ENCODE data around the gene PPBP. TPM values are rescaled to one million over a fixed set of nuclear protein-coding genes. Genes with fewer than 3 reads are reported as not detected.

Gene PPBP
- total and polyA plus RNA-seq, 4 donors, result 2.6 to 17.8 (median 6.2) TPM

- H3K4me1 ChIP-seq (ENCODE audit: control insufficient read depth, insufficient read depth, low read length), result no peaks in the 10 kb centered on the region
- peak in 2 of 6 donors; percentile 13 to 15 for DNase-seq (ENCODE audit: low read depth in 4 of 6, low spot score in 6 of 6)
- H3K4me3 ChIP-seq (ENCODE audit: low read depth, low read length), result no peak overlapping the region
- no peak overlapping the region for H3K27ac ChIP-seq (ENCODE audit: low read depth, low read length)
- no peaks in the 10 kb centered on the region for H3K9me3 ChIP-seq (ENCODE audit: control insufficient read depth, insufficient read depth, low read length)
- peaks cover 26% of the 10 kb centered on the region for H3K27me3 ChIP-seq (ENCODE audit: control insufficient read depth, insufficient read depth, low read length)
- 3% methylated on average over 44 of the region's 49 CpGs for WGBS (ENCODE audit: insufficient coverage)
- H3K36me3 ChIP-seq (ENCODE audit: control insufficient read depth, insufficient read depth, low read length), result no peaks in the 10 kb centered on the region
Observed at GRCh38 chr4:73944061-73944875, 43.7 kb downstream of the PPBP start.

GRCh38 chr4:73943555-73943954 is 44.4 kb downstream of the PPBP start:
- H3K27ac ChIP-seq (ENCODE audit: low read depth, low read length), result no peak overlapping the region
- no peaks in the 10 kb centered on the region for H3K36me3 ChIP-seq (ENCODE audit: control insufficient read depth, insufficient read depth, low read length)
- no peaks in the 10 kb centered on the region for H3K9me3 ChIP-seq (ENCODE audit: control insufficient read depth, insufficient read depth, low read length)
- H3K4me1 ChIP-seq (ENCODE audit: control insufficient read depth, insufficient read depth, low read length), result no peaks in the 10 kb centered on the region
- no peak for DNase-seq (ENCODE audit: low read depth in 4 of 6, low spot score in 6 of 6)
- H3K4me3 ChIP-seq (ENCODE audit: low read depth, low read length), result no peak overlapping the region
- H3K27me3 ChIP-seq (ENCODE audit: control insufficient read depth, insufficient read depth, low read length), result peaks cover 26% of the 10 kb centered on the region

- Histone ChIP-seq H3K27ac (ENCODE audit: low read depth, low read length) (no peak overlapping the region), H3K36me3 (ENCODE audit: control insufficient read depth, insufficient read depth, low read length) (no peaks in the 10 kb centered on the region), H3K27me3 (ENCODE audit: control insufficient read depth, insufficient read depth, low read length) (no peaks in the 10 kb centered on the region), H3K4me1 (ENCODE audit: control insufficient read depth, insufficient read depth, low read length) (no peaks in the 10 kb centered on the region), H3K9me3 (ENCODE audit: control insufficient read depth, insufficient read depth, low read length) (no peaks in the 10 kb centered on the region), H3K4me3 (ENCODE audit: low read depth, low read length) (no peak overlapping the region)
- no peak for DNase-seq (ENCODE audit: low read depth in 4 of 6, low spot score in 6 of 6)
Observed at GRCh38 chr4:73936969-73937368, 51.0 kb downstream of the PPBP start.

Small RNA genes lying within 50 kb of the gene (small RNA-seq; reads per million reads assigned to genes)
- not detected for gene RN7SL218P (ENCODE audit: low replicate concordance)

Other genes with a start within 250 kb of the PPBP start
- gene CXCL8, start 247.6 kb downstream of the PPBP start, total RNA-seq, result 10 to 100 TPM in 1 of 2 donors, 1 to 10 TPM in 1; 2.6 to 15.7 TPM
- 1 to 10 TPM; 1.1 to 1.2 TPM for gene CXCL8, start 247.6 kb downstream of the PPBP start, polyA plus RNA-seq (ENCODE audit: insufficient read length in 2 of 2)
- 1 to 10 TPM in 1 of 2 donors, under 1 TPM in 1; 0.79 to 2.9 TPM for gene CXCL6, start 151.5 kb downstream of the PPBP start, total RNA-seq
- gene CXCL6, start 151.5 kb downstream of the PPBP start, polyA plus RNA-seq (ENCODE audit: insufficient read length in 2 of 2), result 1 to 10 TPM; 1.4 to 1.5 TPM
- 1 to 10 TPM in 1 of 2 donors, under 1 TPM in 1; 0.89 to 4.2 TPM for gene PF4V1, start 134.9 kb downstream of the PPBP start, total RNA-seq
- 1 to 10 TPM in 1 of 2 donors, not detected in 1; 1.3 TPM for gene PF4V1, start 134.9 kb downstream of the PPBP start, polyA plus RNA-seq (ENCODE audit: insufficient read length in 2 of 2)
- 1 to 10 TPM; 1.9 to 4.8 TPM for gene CXCL1, start 118.8 kb downstream of the PPBP start, total RNA-seq
- gene CXCL1, start 118.8 kb downstream of the PPBP start, polyA plus RNA-seq (ENCODE audit: insufficient read length in 2 of 2), result 1 to 10 TPM; 1.2 to 1.4 TPM
- 1 to 10 TPM; 1.8 to 2.1 TPM for gene PF4, start 6.2 kb downstream of the PPBP start, total RNA-seq
- gene PF4, start 6.2 kb downstream of the PPBP start, polyA plus RNA-seq (ENCODE audit: insufficient read length in 2 of 2), result 1 to 10 TPM; 1.1 to 2.3 TPM
- gene CXCL5, start 10.5 kb upstream of the PPBP start, total RNA-seq, result under 1 TPM; 0.33 to 0.40 TPM
- 1 to 10 TPM; 1.2 to 1.9 TPM for gene CXCL5, start 10.5 kb upstream of the PPBP start, polyA plus RNA-seq (ENCODE audit: insufficient read length in 2 of 2)
- 1 to 10 TPM in 1 of 2 donors, under 1 TPM in 1; 0.50 to 1.7 TPM for gene CXCL3, start 50.5 kb upstream of the PPBP start, total RNA-seq
- 1 to 10 TPM; 1.7 to 2.2 TPM for gene CXCL3, start 50.5 kb upstream of the PPBP start, polyA plus RNA-seq (ENCODE audit: insufficient read length in 2 of 2)
- 1 to 10 TPM; 2.0 to 6.9 TPM for gene CXCL2, start 111.0 kb upstream of the PPBP start, total RNA-seq
- gene CXCL2, start 111.0 kb upstream of the PPBP start, polyA plus RNA-seq (ENCODE audit: insufficient read length in 2 of 2), result 1 to 10 TPM; 2.8 to 3.0 TPM
- gene MTHFD2L, start 169.9 kb upstream of the PPBP start, total RNA-seq, result 10 to 100 TPM; 27.2 to 48.1 TPM
- 10 to 100 TPM; 34.4 to 42.1 TPM for gene MTHFD2L, start 169.9 kb upstream of the PPBP start, polyA plus RNA-seq (ENCODE audit: insufficient read length in 2 of 2)

Data from spinal cord (tissue), 10 donors.